Fibroblast of skin of left biceps (primary cell): ENCODE results near the gene ERFL.

Experiments
- DNase-seq, 2 experiments: peaks; one replicate each; pipeline ENCODE4 v3.0.0-alpha.2; 2013; ENCODE audit warnings: low read depth in 2 of 2

The ERFL gene

GRCh38 chr19:41859618-41860418 is 68.4 kb downstream of the ERFL start, which contains the start of gene RPS19:
Gene RPS19 (plus strand): TSS chr19:41860255. CDS start chr19:41860775, 520 bp downstream.
- peak; percentile 96 for DNase-seq

GRCh38 chr19:41859213-41859617 is 69.0 kb downstream of the ERFL start:
- no peak for DNase-seq
